Lower lobe of right lung (tissue), 2 donors: ENCODE results near the gene ZFYVE27. TPM values are rescaled to one million over a fixed set of nuclear protein-coding genes. Genes with fewer than 3 reads are reported as not detected.

ENCODE experiments used
- ATAC-seq, 2 donors: fragments of 200-7000 bp; cut with Tn5 transposase; one replicate each; pipeline ENCODE4 v1.9.1; 2020 to 2022; ENCODE audit warnings: mild to moderate bottlenecking in 2 of 2, moderate library complexity in 2 of 2
- DNase-seq: peaks from one replicate; pipeline ENCODE4 v3.0.0-alpha.2; 2020
- H3K27ac ChIP-seq: fragments of 200-600 bp; one replicate; pipeline ENCODE4 v1.8.0; 2022
- H3K27me3 ChIP-seq: fragments of 200-600 bp; one replicate; pipeline ENCODE4 v1.8.0; 2022; ENCODE audit warnings: low read depth
- H3K36me3 ChIP-seq: fragments of 200-600 bp; one replicate; pipeline ENCODE4 v1.8.0; 2022; ENCODE audit warnings: mild to moderate bottlenecking
- H3K4me1 ChIP-seq: fragments of 200-600 bp; one replicate; pipeline ENCODE4 v1.8.0; 2022
- H3K4me3 ChIP-seq: fragments of 200-600 bp; one replicate; pipeline ENCODE4 v1.8.0; 2022; ENCODE audit warnings: mild to moderate bottlenecking
- H3K9me3 ChIP-seq: fragments of 200-600 bp; one replicate; pipeline ENCODE4 v1.8.0; 2022
- CTCF ChIP-seq: fragments of 200-600 bp; IDR thresholded peaks from one replicate; pipeline ENCODE4 v1.8.0; 2022; ENCODE audit warnings: antibody characterized with exemption, mild to moderate bottlenecking
- intact Hi-C: fragments of 100-400 bp; cut with DNase I; formaldehyde crosslinking; loops from one replicate; pipeline ENCODE4 v1.11.0; 2022
- total RNA-seq: library from RNA; stranded (reverse); fragmentation: NEBNext Ultra II Directional; extraction: Animal tissue kit (Norgen Biotek cat#: 25700); gene quantifications from one replicate; pipeline ENCODE4 v1.2.1, GENCODE V29; 2021
- donor health status: DM: no; HTN: yes; CAD: no; lungs with severe emphysema.

ZFYVE27 gene
- total RNA-seq, 1 donor from 2014 or later, result 28.3 TPM

DNA sequence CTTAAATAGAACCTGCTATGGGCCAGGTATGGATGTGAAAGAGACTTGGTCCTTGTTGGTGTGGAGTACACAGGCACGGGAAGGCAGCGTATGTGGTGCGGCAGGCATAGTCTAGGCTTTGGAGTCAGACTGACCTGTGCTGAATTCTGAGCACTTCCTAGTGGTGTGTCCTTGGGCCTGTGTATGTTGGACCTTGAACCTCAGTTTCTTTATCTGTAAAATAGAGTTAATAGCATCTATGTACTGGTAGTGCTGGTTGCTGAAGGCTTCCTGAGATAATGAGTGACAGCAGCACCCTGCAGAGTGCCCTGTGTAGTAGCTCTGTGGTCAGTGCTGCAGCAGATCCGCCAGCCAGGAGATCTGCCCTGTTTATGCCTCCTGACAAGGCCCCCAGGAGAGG, 40.2 kb downstream of the ZFYVE27 start:
- ATAC-seq (no peak), DNase-seq (no peak)
- intact Hi-C loops, result no loop called here
- no peaks in the 10 kb centered on the region for H3K9me3 ChIP-seq
- no peak overlapping the region for H3K4me3 ChIP-seq
- H3K27me3 ChIP-seq, result peaks cover 13% of the 10 kb centered on the region
- no peaks in the 10 kb centered on the region for H3K36me3 ChIP-seq
- TF ChIP-seq CTCF, result no peak
- peaks cover 13% of the 10 kb centered on the region for H3K4me1 ChIP-seq
- H3K27ac ChIP-seq, result no peak overlapping the region

GRCh38 chr10:97778452-97779302, 41.7 kb downstream of the ZFYVE27 start:
- DNase-seq (no peak), ATAC-seq (no peak)
- Histone ChIP-seq H3K27me3 (no peaks in the 10 kb centered on the region), H3K27ac (no peak overlapping the region), H3K36me3 (no peaks in the 10 kb centered on the region), H3K9me3 (no peaks in the 10 kb centered on the region), H3K4me1 (peaks cover 24% of the 10 kb centered on the region), H3K4me3 (no peak overlapping the region)
- intact Hi-C loops, result no loop called here
- TF ChIP-seq CTCF, result no peak

DNA sequence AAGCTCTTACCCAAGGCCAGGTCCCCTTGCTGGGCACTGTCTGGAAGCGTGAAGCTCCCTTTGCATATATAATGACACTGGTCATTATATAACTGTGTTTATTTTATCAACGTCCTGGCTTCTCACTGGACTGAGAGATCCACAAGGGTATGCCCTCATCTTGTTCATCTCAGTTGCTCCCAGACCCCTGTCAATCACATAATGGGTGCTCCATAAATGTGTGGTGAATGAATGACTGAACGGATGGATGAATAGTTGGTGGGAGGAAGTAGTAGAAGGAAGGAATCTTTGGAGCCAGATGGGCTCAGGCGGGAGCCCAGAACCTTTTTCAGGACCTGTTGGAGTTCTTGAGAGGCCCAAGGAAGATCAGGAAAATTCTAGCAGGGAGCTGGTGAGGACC, 42.6 kb downstream of the ZFYVE27 start:
- H3K4me3 ChIP-seq, result no peak overlapping the region
- H3K9me3 ChIP-seq, result no peaks in the 10 kb centered on the region
- ATAC-seq, result no peak
- H3K27me3 ChIP-seq, result no peaks in the 10 kb centered on the region
- H3K4me1 ChIP-seq, result peaks cover 29% of the 10 kb centered on the region
- H3K36me3 ChIP-seq, result no peaks in the 10 kb centered on the region
- H3K27ac ChIP-seq, result no peak overlapping the region
- no peak for DNase-seq
- no peak for TF ChIP-seq CTCF
- intact Hi-C loops, result no loop called here

DNA sequence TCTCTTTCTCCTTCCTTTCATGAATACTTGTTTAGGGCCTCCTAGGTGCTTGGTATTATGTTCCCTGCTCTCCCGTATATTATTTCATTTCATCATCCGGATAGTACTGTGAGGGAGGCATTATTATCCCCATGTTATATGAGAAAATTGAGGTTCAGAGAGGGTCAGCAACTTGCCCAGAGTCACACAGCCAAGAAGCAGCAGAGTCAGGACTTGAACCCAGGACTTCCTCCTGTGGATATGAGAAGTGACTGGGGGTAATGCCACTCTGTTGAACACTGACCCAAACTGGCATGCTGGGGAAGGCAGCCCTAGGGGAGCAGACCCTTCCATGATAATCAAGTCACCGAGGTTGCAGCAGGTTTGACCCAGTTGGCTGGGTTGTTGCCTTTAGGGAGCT, 43.0 kb downstream of the ZFYVE27 start:
- intact Hi-C loops, result no loop called here
- no peak for TF ChIP-seq CTCF
- H3K9me3 ChIP-seq, result no peaks in the 10 kb centered on the region
- DNase-seq (no peak), ATAC-seq (no peak)
- no peak overlapping the region for H3K4me3 ChIP-seq
- H3K27me3 ChIP-seq, result no peaks in the 10 kb centered on the region
- H3K4me1 ChIP-seq, result peaks cover 29% of the 10 kb centered on the region
- no peak overlapping the region for H3K27ac ChIP-seq
- no peaks in the 10 kb centered on the region for H3K36me3 ChIP-seq

GRCh38 chr10:97780841-97781617, 44.1 kb downstream of the ZFYVE27 start:
- no peaks in the 10 kb centered on the region for H3K36me3 ChIP-seq
- no peaks in the 10 kb centered on the region for H3K27me3 ChIP-seq
- ATAC-seq, result peak in 1 of 2 donors; percentile 16
- intact Hi-C loops, result no loop called here
- no peak for DNase-seq
- H3K9me3 ChIP-seq, result no peaks in the 10 kb centered on the region
- H3K27ac ChIP-seq, result no peak overlapping the region
- TF ChIP-seq CTCF, result no peak
- no peak overlapping the region for H3K4me3 ChIP-seq
- peaks cover 29% of the 10 kb centered on the region for H3K4me1 ChIP-seq
